Cortex of kidney (tissue), 1 donor: ENCODE measurements around the gene IL10.
"Not testable (repeated sequence)": the region's sequence is repeated elsewhere in the genome, so short reads cannot be mapped to it uniquely, and the experiment has no call there.

Experiments used
- DNase-seq: peaks from one replicate; lab custom pipeline; 2025; lab: John Stamatoyannopoulos, UW

IL10 gene

GRCh38 chr1:206765771-206766170 lies 6.5 kb downstream of the IL10 start:
- DNase-seq = not testable (repeated sequence)

- DNase-seq = not testable (repeated sequence)
These were observed 9.4 kb downstream of the IL10 start for GRCh38 chr1:206762741-206763364.

- no peak for DNase-seq
These were observed 11.0 kb downstream of the IL10 start for GRCh38 chr1:206761159-206761768.

GRCh38 chr1:206760590-206760989 lies 11.7 kb downstream of the IL10 start:
- no peak for DNase-seq

- DNase-seq = no peak
These were observed 14.6 kb downstream of the IL10 start for GRCh38 chr1:206757524-206758266.

- no peak for DNase-seq
These were observed 18.3 kb downstream of the IL10 start for GRCh38 chr1:206754011-206754410.

GRCh38 chr1:206753141-206753540 lies 19.2 kb downstream of the IL10 start:
- no peak for DNase-seq

- DNase-seq = no peak
These were observed 19.8 kb downstream of the IL10 start for GRCh38 chr1:206752481-206752880.

GRCh38 chr1:206751891-206752290 lies 20.4 kb downstream of the IL10 start:
- DNase-seq = no peak

GRCh38 chr1:206748348-206749030 lies 23.8 kb downstream of the IL10 start:
- DNase-seq = no peak

GRCh38 chr1:206745301-206745700 lies 27.0 kb downstream of the IL10 start:
- no peak for DNase-seq

GRCh38 chr1:206744683-206745082 lies 27.6 kb downstream of the IL10 start:
- DNase-seq = no peak

GRCh38 chr1:206742719-206743383 lies 29.4 kb downstream of the IL10 start:
- DNase-seq = no peak

GRCh38 chr1:206741142-206741701 lies 31.1 kb downstream of the IL10 start:
- DNase-seq = no peak

GRCh38 chr1:206739411-206740076 lies 32.8 kb downstream of the IL10 start:
- no peak for DNase-seq

- no peak for DNase-seq
These were observed 33.6 kb downstream of the IL10 start for GRCh38 chr1:206738370-206739366.

GRCh38 chr1:206737729-206738201 lies 34.5 kb downstream of the IL10 start:
- DNase-seq = no peak

GRCh38 chr1:206736878-206737728 lies 35.2 kb downstream of the IL10 start:
- DNase-seq = no peak

- no peak for DNase-seq
These were observed 36.7 kb downstream of the IL10 start for GRCh38 chr1:206735553-206736031.
